ENCODE results near the gene NKTR.

NKTR gene

GRCh38 chr3:42683875-42684598 is 83.6 kb downstream of the NKTR start:
- peak; percentile 96 for DNase-seq

DNA sequence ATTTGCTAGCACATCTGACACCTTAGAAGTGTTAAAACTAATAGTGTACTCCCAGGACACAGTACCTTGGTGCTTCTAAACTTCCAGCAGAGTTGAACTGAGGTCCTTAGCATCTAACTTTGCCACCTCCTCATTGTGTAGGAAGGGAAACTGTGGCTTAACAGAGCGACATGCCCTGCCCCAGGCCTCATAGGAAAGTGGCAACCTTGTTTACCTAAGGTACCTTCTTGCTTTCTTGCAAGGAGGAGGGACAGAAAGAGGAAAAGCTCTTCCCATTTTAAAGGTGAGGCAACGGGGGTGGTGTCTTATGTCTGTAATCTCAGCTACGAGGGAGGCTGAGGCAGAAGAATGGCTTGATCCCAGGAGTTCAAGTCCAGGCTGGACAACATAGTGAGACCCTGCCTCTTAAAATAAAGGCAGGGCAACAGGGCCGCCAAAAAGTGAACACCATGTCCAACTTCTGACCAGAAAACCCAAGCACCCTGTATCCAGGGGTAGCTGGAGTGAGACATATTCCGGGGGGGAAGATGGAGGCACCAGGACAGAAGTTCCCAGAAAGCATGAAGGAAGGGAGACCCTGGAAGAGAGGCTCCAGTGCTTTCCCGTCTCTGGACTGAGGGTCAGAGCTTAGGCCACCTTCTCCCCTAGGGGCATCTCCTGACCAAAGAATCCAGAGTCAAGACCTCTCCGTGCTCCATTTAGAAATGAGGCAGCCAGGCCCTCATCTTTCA is 84.3 kb downstream of the NKTR start:
- no peak for DNase-seq

GRCh38 chr3:42685363-42685881 is 84.9 kb downstream of the NKTR start, which contains the start of gene KLHL40:
KLHL40 (plus strand) TSS chr3:42685537; CDS start chr3:42685619, 82 bp downstream.
- no peak for DNase-seq

DNA sequence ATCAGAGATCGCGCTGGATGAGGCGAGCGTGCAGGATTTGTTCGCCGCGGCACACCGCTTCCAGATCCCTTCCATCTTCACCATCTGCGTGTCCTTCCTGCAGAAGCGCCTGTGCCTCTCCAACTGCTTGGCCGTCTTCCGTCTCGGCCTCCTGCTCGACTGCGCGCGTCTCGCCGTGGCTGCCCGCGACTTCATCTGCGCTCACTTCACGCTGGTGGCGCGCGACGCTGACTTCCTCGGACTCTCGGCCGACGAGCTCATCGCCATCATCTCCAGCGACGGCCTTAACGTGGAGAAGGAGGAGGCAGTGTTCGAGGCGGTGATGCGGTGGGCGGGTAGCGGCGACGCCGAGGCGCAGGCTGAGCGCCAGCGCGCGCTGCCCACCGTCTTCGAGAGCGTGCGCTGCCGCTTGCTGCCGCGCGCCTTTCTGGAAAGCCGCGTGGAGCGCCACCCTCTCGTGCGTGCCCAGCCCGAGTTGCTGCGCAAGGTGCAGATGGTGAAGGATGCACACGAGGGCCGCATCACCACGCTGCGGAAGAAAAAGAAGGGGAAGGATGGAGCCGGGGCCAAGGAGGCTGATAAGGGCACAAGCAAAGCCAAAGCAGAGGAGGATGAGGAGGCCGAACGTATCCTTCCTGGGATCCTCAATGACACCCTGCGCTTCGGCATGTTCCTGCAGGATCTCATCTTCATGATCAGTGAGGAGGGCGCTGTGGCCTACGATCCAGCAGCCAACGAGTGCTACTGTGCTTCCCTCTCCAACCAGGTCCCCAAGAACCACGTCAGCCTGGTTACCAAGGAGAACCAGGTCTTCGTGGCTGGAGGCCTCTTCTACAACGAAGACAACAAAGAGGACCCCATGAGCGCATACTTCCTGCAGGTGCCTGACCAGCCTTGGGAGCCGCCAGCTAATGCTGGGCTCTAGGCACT is 85.7 kb downstream of the NKTR start:
- no peak for DNase-seq

DNA sequence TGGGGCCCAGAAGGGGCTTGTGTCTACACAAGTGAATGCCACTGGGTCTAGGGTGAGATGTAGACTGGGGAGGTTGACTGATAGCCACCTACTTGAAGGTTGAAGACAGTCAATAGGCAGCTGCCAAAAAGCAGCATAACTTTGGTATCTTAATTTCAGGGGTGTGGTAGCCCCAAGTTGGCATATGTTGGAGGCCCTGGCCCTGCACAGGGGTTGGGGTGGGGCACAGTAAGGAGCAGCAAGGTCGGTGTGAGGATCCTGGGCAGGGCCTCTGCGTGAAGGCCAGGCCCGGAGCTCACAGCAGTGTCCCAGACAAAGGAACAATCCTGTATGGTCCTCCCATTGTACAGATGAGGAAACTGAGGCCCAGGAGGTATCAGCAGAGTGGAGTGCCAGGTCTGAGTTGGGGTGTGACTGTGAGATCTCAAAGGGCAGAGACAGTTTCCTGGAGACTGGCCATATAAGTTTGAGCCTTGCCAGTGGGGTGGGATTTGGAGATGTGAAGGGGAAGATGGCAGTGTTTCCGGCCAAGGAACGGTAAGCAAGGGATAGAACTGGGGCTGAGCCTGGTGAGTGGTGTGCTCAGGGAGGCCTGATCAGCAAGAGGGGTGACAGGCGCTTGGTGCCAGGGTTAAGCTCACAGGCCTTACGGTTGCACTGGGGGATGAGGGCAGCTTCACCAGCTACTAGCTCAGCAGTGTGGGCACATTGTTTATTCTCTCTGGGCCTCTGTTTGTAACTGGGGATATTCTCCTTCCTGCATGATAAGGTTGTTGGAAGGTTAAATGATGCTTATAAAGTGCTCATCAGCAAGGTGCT is 86.6 kb downstream of the NKTR start:
- DNase-seq: no peak

- no peak for DNase-seq
Measured at GRCh38 chr3:42688016-42688415, 87.5 kb downstream of the NKTR start.

DNA sequence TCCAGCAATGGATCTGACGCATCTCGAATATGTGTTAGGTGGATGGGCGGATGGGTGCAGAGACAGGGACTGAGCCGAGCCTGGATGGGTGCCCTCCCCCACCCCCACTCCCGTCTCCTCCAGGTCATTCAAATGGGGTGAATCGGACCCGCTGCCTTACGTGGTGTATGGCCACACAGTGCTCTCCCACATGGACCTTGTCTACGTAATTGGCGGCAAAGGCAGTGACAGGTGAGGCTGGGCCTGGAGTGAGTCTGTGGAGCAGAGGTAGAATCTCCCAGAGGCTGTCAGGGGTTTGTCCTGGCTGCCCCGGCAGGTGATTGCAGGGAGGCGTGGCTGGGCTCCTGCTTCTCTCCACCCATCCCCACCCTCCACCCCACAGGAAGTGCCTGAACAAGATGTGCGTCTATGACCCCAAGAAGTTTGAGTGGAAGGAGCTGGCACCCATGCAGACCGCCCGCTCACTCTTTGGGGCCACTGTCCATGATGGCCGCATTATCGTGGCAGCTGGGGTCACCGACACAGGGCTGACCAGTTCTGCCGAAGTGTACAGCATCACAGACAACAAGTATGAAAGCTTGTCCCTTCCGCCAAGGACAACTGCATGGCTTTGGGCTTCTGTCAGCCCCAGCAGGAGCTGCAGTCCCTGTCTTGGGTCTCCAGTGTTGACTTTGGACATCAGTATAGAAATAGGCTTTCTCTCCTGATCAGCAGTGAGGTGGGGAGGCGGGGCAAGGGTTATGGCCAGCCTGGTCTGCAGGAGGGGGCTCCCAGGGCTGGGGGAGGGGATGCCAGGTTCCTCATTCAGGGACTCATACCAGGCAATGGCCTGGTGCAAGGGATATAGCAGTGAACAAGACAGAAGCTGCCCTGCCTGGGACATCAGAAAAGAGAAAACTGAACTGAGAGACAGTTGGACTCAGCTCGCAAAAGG is 88.3 kb downstream of the NKTR start:
- no peak for DNase-seq

GRCh38 chr3:42689421-42690014 is 89.0 kb downstream of the NKTR start:
- DNase-seq: no peak

GRCh38 chr3:42690191-42690590 is 89.7 kb downstream of the NKTR start:
- DNase-seq: no peak

DNA sequence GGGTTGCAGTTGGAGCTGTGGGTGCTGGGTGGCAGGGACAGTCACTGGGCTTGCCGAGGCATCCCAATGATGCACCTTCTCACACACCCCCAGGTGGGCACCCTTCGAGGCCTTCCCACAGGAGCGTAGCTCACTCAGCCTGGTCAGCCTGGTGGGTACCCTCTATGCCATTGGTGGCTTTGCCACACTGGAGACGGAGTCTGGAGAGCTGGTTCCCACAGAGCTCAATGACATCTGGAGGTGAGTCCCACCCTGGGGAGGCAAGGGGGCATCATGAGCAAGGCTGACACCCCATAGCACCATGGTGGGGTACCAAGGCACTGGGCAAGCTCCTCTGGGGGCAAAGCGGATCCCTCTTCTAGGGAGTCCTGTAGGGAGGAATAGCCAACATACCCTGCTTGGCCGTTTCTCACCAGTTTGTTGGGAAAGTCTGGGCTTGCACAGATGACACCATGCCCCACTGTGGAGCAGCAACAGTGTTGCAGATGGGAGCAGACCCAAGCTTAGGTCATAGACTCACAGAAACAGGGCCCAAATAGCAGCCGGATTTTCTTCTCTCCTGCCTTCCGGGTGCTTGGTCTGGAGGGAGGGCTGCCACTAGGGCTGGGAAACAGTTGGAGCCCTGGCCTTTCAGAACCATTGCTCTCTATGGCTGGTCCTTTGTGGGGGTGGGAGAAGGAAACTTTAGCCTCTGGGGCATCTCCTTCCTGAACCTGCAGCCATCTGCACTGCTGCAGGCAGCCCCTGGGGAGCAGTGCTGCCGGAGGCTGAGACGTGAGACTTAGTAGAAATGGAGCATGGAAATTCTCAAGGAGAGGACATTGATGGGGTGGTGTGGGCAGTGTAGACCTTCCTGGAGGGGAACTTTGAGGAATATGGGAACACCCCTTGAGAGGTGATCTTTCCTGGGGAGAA is 90.5 kb downstream of the NKTR start:
- no peak for DNase-seq

DNA sequence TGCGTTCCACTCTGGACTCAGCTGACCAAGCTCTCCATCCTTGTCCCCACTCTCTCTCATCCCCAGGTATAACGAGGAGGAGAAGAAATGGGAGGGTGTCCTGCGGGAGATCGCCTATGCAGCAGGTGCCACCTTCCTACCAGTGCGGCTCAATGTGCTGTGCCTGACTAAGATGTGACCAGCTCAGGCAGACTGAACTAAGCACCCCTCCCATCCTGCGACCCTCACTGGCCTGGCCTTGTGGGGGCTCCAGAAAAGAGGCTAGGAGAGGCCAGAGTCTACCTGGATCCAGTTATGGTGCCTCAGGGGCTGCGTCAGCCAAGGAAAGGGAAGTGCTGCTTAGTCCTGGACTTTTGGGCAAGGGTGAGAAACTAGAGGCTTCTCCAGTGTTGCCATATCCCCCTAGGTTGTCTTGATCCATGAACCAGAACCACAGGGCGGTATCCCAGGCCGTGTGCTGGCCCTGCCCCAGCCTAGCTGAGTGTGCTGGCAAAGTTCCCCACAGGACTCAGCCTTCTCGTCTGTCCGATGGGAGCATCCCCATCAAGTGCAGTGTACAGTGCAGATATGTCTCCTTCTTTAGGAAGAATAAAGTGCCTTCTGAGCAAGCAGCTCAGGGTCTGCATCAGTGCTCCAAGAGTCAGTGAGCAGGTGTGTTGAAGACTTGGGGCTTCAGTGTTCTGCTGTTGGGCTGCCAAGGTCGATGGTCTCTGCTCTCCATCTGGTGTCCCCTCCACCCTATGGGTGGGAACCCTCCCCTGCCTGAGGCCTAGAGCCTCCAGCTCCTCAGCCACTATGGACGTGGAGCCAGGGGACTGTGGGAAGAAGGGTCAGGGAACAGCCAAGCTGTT is 91.6 kb downstream of the NKTR start:
- peak; percentile 38 for DNase-seq

GRCh38 chr3:42692667-42693529 is 92.4 kb downstream of the NKTR start:
- DNase-seq: peak; percentile 45

GRCh38 chr3:42693530-42693930 is 93.0 kb downstream of the NKTR start:
- DNase-seq: peak; percentile 14

- DNase-seq: no peak
Measured at GRCh38 chr3:42694366-42694765, 93.9 kb downstream of the NKTR start.

- peak; percentile 31 for DNase-seq
Measured at GRCh38 chr3:42696356-42697288, 96.1 kb downstream of the NKTR start.

Measured in islet precursor cell (in vitro differentiated cells).